ENCODE measurements around the gene WFS1. TPM values are rescaled to one million over a fixed set of nuclear protein-coding genes. Genes with fewer than 3 reads are reported as not detected.
A peak's percentile ranks its signal among the peaks of the same experiment; 100 is the strongest.

Gene WFS1
- total and polyA plus RNA-seq, 2 of the 13 experiments (the other 11 are each of a cell fraction or from before 2014, with no cell fraction given), result 39.1 to 42.2 TPM

DNA sequence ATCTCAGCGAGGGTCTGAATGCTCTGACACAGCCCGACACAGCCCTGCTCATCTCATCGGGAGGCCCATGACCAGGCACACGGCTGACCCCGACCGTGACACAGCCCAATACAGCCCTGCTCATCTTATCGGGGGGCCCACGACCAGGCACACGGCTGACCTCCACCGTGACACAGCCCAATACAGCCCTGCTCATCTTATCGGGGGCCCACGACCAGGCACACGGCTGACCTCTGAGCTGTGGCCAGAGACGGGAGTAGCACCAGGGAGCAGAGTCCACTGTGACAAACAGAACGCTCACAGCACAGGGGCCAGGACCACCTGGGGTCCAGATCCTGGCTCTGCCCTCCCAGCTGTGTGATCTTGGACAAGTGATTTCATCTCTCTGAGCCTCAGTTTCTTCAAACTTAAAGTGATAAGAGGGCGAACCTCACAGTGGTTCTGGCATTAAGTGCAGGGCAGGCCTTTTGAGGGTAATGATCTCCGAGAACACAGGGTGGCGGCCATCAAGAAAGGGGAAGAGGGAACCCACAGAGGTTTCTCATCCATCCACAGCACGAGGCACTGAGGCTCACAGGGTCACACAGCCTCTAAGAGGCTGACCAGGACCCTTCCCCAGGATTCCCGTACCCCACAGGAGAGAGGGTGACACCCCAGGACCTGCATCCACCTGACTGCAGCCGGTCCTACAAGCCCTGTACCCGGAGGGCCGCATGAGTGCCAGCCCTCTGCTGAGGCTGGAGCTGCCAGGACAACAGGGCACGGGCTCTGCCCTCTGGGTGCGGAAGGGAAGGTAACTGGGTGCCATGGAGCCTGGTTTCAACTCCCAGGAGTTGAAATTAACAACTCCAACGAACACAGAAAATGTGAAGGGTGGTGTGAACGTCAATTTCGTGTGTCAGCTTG is 60.1 kb downstream of the WFS1 start (continued):
- TF ChIP-seq, protein P1, sequence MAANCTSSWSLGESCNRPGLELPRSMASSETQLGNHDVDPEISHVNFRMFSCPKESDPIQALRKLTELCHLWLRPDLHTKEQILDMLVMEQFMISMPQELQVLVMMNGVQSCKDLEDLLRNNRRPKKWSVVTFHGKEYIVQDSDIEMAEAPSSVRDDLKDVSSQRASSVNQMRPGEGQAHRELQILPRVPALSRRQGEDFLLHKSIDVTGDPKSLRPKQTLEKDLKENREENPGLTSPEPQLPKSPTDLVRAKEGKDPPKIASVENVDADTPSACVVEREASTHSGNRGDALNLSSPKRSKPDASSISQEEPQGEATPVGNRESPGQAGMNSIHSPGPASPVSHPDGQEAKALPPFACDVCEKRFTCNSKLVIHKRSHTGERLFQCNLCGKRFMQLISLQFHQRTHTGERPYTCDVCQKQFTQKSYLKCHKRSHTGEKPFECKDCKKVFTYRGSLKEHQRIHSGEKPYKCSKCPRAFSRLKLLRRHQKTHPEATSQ (CRISPR knock-in tag; IDR thresholded peaks at IDR 0.05; ENCODE audit: borderline replicate concordance), result no peak
- TF ChIP-seq SP5 (CRISPR knock-in tag; IDR thresholded peaks at IDR 0.05; ENCODE audit: borderline replicate concordance, low read depth) (no peak), CBFB (CRISPR knock-in tag; IDR thresholded peaks at IDR 0.05) (no peak), MZF1 (CRISPR knock-in tag; IDR thresholded peaks at IDR 0.05; ENCODE audit: borderline replicate concordance) (no peak), ZSCAN31 (CRISPR knock-in tag; IDR thresholded peaks at IDR 0.05; ENCODE audit: low read depth) (no peak), PRPF4 (IDR thresholded peaks at IDR 0.05; ENCODE audit: low read depth, low read length, poor library complexity, severe bottlenecking) (no peak), ZNF703 (CRISPR knock-in tag; IDR thresholded peaks at IDR 0.05; ENCODE audit: borderline replicate concordance) (no peak), ZNF34 (CRISPR knock-in tag; IDR thresholded peaks at IDR 0.05; ENCODE audit: borderline replicate concordance) (no peak), DNMT3B (CRISPR knock-in tag; conservative IDR thresholded peaks at IDR 0.05) (no peak), TOE1 (CRISPR knock-in tag; IDR thresholded peaks at IDR 0.05) (no peak), ARNT (IDR thresholded peaks at IDR 0.05) (no peak), U2AF1 (optimal IDR thresholded peaks at IDR 0.05; ENCODE audit: low read depth, low read length) (no peak), JUNB (CRISPR knock-in tag; IDR thresholded peaks at IDR 0.05; ENCODE audit: borderline replicate concordance) (no peak), ZKSCAN8 (CRISPR knock-in tag; IDR thresholded peaks at IDR 0.05; ENCODE audit: borderline replicate concordance) (no peak), ZNF781 (CRISPR knock-in tag; IDR thresholded peaks at IDR 0.05; ENCODE audit: borderline replicate concordance, not compliant biosample characterization) (no peak), GATAD2A (CRISPR knock-in tag; IDR thresholded peaks at IDR 0.05) (peak; percentile 65), ZNF891 (CRISPR knock-in tag; IDR thresholded peaks at IDR 0.05) (no peak), REXO4 (CRISPR knock-in tag; IDR thresholded peaks at IDR 0.05; ENCODE audit: borderline replicate concordance) (no peak), NR2F1 (CRISPR knock-in tag; IDR thresholded peaks at IDR 0.05) (peak in 1 of 2 experiments; percentile 19; a peak in 1 of 4 replicates), ZNF749 (CRISPR knock-in tag; IDR thresholded peaks at IDR 0.05; ENCODE audit: borderline replicate concordance) (no peak), JUND (CRISPR knock-in tag; IDR thresholded peaks at IDR 0.05) (no peak), SATB2 (CRISPR knock-in tag; IDR thresholded peaks at IDR 0.05) (no peak)
- TF ChIP-seq, protein P2, sequence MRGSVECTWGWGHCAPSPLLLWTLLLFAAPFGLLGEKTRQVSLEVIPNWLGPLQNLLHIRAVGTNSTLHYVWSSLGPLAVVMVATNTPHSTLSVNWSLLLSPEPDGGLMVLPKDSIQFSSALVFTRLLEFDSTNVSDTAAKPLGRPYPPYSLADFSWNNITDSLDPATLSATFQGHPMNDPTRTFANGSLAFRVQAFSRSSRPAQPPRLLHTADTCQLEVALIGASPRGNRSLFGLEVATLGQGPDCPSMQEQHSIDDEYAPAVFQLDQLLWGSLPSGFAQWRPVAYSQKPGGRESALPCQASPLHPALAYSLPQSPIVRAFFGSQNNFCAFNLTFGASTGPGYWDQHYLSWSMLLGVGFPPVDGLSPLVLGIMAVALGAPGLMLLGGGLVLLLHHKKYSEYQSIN (CRISPR knock-in tag; IDR thresholded peaks at IDR 0.05; ENCODE audit: borderline replicate concordance), result no peak
- TF ChIP-seq, protein P3, sequence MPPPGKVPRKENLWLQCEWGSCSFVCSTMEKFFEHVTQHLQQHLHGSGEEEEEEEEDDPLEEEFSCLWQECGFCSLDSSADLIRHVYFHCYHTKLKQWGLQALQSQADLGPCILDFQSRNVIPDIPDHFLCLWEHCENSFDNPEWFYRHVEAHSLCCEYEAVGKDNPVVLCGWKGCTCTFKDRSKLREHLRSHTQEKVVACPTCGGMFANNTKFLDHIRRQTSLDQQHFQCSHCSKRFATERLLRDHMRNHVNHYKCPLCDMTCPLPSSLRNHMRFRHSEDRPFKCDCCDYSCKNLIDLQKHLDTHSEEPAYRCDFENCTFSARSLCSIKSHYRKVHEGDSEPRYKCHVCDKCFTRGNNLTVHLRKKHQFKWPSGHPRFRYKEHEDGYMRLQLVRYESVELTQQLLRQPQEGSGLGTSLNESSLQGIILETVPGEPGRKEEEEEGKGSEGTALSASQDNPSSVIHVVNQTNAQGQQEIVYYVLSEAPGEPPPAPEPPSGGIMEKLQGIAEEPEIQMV (CRISPR knock-in tag; IDR thresholded peaks at IDR 0.05; ENCODE audit: low read depth), result no peak
- TF ChIP-seq, protein P4, sequence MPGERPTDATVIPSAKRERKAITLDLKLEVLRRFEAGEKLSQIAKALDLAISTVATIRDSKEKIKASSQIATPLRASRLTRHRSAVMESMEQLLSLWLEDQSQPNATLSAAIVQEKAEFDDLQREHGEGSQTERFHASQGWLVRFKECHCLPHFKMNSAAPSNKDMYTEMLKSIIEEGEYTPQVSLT (CRISPR knock-in tag; IDR thresholded peaks at IDR 0.05; ENCODE audit: borderline replicate concordance, low read depth), result no peak
